Right ventricle myocardium superior (tissue), 1 donor: ENCODE measurements around the gene GABBR2. TPM values are rescaled to one million over a fixed set of nuclear protein-coding genes. Genes with fewer than 3 reads are reported as not detected.
"Not testable (repeated sequence)": the region's sequence is repeated elsewhere in the genome, so short reads cannot be mapped to it uniquely, and the experiment has no call there.

Experiments used
- ATAC-seq: fragments of 200-7000 bp; cut with Tn5 transposase; one replicate; pipeline ENCODE4 v1.9.1; 2020; ENCODE audit warnings: mild to moderate bottlenecking; ENCODE audit not compliant: poor library complexity
- DNase-seq: peaks from one replicate; pipeline ENCODE4 v3.0.0-alpha.2; 2020
- intact Hi-C: fragments of 100-400 bp; cut with DNase I; formaldehyde crosslinking; loops from one replicate; pipeline ENCODE4 v1.11.2; 2022
- total RNA-seq: library from RNA; stranded (reverse); fragmentation: NEBNext Ultra II Directional; extraction: Animal tissue kit (Norgen Biotek cat#: 25700); gene quantifications from one replicate; pipeline ENCODE4 v1.2.1, GENCODE V29; 2021
- donor health status: DM: no; HTN: yes; CAD: no; lungs with severe emphysema.

Gene GABBR2
- total RNA-seq, 1 donor from 2014 or later = 0.30 TPM

- intact Hi-C loops = no loop called here
- no peak for DNase-seq
- ATAC-seq = no peak
Measured at GRCh38 chr9:98691890-98692289, 16.8 kb downstream of the GABBR2 start.

GRCh38 chr9:98690686-98691085, 18.0 kb downstream of the GABBR2 start:
- intact Hi-C loops = no loop called here

GRCh38 chr9:98688710-98689495, 19.8 kb downstream of the GABBR2 start:
- DNase-seq (no peak), ATAC-seq (no peak)
- intact Hi-C loops = no loop called here

More at GRCh38 chr9:98690686-98691085, 18.0 kb downstream of the GABBR2 start:
- no peak for ATAC-seq
- DNase-seq = no peak

GRCh38 chr9:98687911-98688310, 20.8 kb downstream of the GABBR2 start:
- ATAC-seq = no peak
- intact Hi-C loops = no loop called here

GRCh38 chr9:98686961-98687855, 21.5 kb downstream of the GABBR2 start:
- intact Hi-C loops = no loop called here
- ATAC-seq (no peak), DNase-seq (no peak)

More at GRCh38 chr9:98687911-98688310, 20.8 kb downstream of the GABBR2 start:
- DNase-seq = no peak

GRCh38 chr9:98684816-98685215, 23.9 kb downstream of the GABBR2 start:
- DNase-seq, intact Hi-C loops, ATAC-seq: not testable (repeated sequence)

- intact Hi-C loops = no loop called here
- ATAC-seq (no peak), DNase-seq (no peak)
Measured at GRCh38 chr9:98678244-98678842, 30.4 kb downstream of the GABBR2 start.

GRCh38 chr9:98673681-98674080, 35.1 kb downstream of the GABBR2 start:
- intact Hi-C loops = no loop called here

GRCh38 chr9:98667005-98667640, 41.6 kb downstream of the GABBR2 start:
- no peak for DNase-seq
- ATAC-seq = no peak
- intact Hi-C loops = no loop called here

More at GRCh38 chr9:98673681-98674080, 35.1 kb downstream of the GABBR2 start:
- DNase-seq = no peak
- ATAC-seq = no peak

- DNase-seq (no peak), ATAC-seq (no peak)
- intact Hi-C loops = no loop called here
Measured at GRCh38 chr9:98665501-98665900, 43.2 kb downstream of the GABBR2 start.

GRCh38 chr9:98660541-98660940, 48.2 kb downstream of the GABBR2 start:
- intact Hi-C loops = no loop called here
- ATAC-seq (no peak), DNase-seq (no peak)

GRCh38 chr9:98658951-98659351, 49.8 kb downstream of the GABBR2 start:
- DNase-seq (no peak), ATAC-seq (no peak)
- intact Hi-C loops = no loop called here

- intact Hi-C loops = no loop called here
- ATAC-seq = no peak
Measured at GRCh38 chr9:98657897-98658296, 50.8 kb downstream of the GABBR2 start.

GRCh38 chr9:98656511-98656910, 52.2 kb downstream of the GABBR2 start:
- DNase-seq (no peak), ATAC-seq (no peak)
- intact Hi-C loops = no loop called here

More at GRCh38 chr9:98657897-98658296, 50.8 kb downstream of the GABBR2 start:
- no peak for DNase-seq

GRCh38 chr9:98655428-98655827, 53.3 kb downstream of the GABBR2 start:
- DNase-seq, intact Hi-C loops, ATAC-seq: not testable (repeated sequence)

GRCh38 chr9:98654247-98654646, 54.5 kb downstream of the GABBR2 start:
- no peak for DNase-seq
- ATAC-seq = no peak
- intact Hi-C loops = no loop called here

- ATAC-seq (no peak), DNase-seq (no peak)
- intact Hi-C loops = no loop called here
Measured at GRCh38 chr9:98652741-98653140, 56.0 kb downstream of the GABBR2 start.

- intact Hi-C loops = no loop called here
- no peak for DNase-seq
- ATAC-seq = no peak
Measured at GRCh38 chr9:98652302-98652701, 56.4 kb downstream of the GABBR2 start.

GRCh38 chr9:98647236-98647635, 61.5 kb downstream of the GABBR2 start:
- ATAC-seq (no peak), DNase-seq (no peak)
- intact Hi-C loops = no loop called here
